Measurements from ENCODE around the gene TTC7B.

TTC7B gene

GRCh38 chr14:90791486-90791885 lies 24.7 kb downstream of the TTC7B start:
- TF ChIP-seq NFIC (IDR thresholded peaks at IDR 0.05): no peak
- TF ChIP-seq TAF1 (IDR thresholded peaks at IDR 0.05; ENCODE audit: low read depth): no peak
- no peak for TF ChIP-seq EP300 (IDR thresholded peaks at IDR 0.05; ENCODE audit: borderline replicate concordance)
- TF ChIP-seq YY1 (IDR thresholded peaks at IDR 0.05; ENCODE audit: low read depth): no peak
- no peak for TF ChIP-seq CEBPB (IDR thresholded peaks at IDR 0.05)
- TF ChIP-seq, protein P1, sequence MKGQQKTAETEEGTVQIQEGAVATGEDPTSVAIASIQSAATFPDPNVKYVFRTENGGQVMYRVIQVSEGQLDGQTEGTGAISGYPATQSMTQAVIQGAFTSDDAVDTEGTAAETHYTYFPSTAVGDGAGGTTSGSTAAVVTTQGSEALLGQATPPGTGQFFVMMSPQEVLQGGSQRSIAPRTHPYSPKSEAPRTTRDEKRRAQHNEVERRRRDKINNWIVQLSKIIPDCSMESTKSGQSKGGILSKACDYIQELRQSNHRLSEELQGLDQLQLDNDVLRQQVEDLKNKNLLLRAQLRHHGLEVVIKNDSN (IDR thresholded peaks at IDR 0.05): no peak
- TF ChIP-seq CREB1 (IDR thresholded peaks at IDR 0.05; ENCODE audit: low read depth): no peak
- no peak for TF ChIP-seq REST (IDR thresholded peaks at IDR 0.05; ENCODE audit: low read depth)
- TF ChIP-seq EGR1 (IDR thresholded peaks at IDR 0.05): no peak
- no peak for TF ChIP-seq RAD21 (IDR thresholded peaks at IDR 0.05; ENCODE audit: low read depth)
- no peak for TF ChIP-seq TEAD4 (IDR thresholded peaks at IDR 0.05)

- TF ChIP-seq EP300 (IDR thresholded peaks at IDR 0.05; ENCODE audit: borderline replicate concordance) (no peak), NFIC (IDR thresholded peaks at IDR 0.05) (no peak), YY1 (IDR thresholded peaks at IDR 0.05; ENCODE audit: low read depth) (no peak), TCF12 (IDR thresholded peaks at IDR 0.05; ENCODE audit: low read depth) (no peak), CEBPB (IDR thresholded peaks at IDR 0.05) (no peak)
- TF ChIP-seq, protein P2, sequence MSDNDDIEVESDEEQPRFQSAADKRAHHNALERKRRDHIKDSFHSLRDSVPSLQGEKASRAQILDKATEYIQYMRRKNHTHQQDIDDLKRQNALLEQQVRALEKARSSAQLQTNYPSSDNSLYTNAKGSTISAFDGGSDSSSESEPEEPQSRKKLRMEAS (IDR thresholded peaks at IDR 0.05): no peak
- TF ChIP-seq, protein P1 (IDR thresholded peaks at IDR 0.05): no peak
These were observed 28.2 kb downstream of the TTC7B start for GRCh38 chr14:90788031-90788430.

DNA sequence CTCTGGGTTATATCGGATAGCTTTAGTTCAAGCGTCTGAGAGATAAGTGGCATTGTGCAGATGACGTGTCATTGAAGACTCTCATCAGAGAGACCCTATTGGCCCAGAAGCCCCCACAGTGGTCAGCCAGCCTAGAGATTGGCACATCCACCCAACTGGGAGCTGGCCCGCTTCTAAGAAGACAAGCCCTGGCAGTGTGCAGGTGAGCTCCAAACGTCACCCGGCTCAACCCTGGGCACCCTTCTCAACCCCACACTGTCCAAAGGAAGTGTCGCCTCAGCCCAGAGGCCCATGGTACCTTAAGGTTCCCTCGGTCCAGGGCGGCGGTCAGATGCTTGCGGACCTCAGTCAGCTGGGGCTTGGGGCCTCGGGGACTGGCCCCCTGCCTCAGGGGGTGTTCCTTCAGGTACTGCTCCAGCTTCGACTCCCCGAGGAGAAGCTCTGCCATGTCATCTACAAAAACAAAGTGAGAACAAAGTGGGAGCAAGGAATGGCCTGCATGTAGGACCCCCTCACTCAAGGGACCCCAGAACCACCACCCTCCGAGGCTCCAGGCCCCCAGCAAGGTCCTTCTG lies 30.3 kb downstream of the TTC7B start:
- TF ChIP-seq TAF1 (IDR thresholded peaks at IDR 0.05; ENCODE audit: low read depth): no peak
- TF ChIP-seq FOXM1 (IDR thresholded peaks at IDR 0.05; ENCODE audit: borderline replicate concordance, low read depth): no peak
- no peak for TF ChIP-seq ZBTB7A (IDR thresholded peaks at IDR 0.05; ENCODE audit: low read depth)
- no peak for TF ChIP-seq NFIC (IDR thresholded peaks at IDR 0.05)
- no peak for TF ChIP-seq EGR1 (IDR thresholded peaks at IDR 0.05)
- TF ChIP-seq YY1 (IDR thresholded peaks at IDR 0.05; ENCODE audit: low read depth): no peak
- TF ChIP-seq, protein P2 (IDR thresholded peaks at IDR 0.05): no peak
- no peak for TF ChIP-seq CREB1 (IDR thresholded peaks at IDR 0.05; ENCODE audit: low read depth)
- TF ChIP-seq EP300 (IDR thresholded peaks at IDR 0.05; ENCODE audit: borderline replicate concordance): no peak
- TF ChIP-seq CEBPB (IDR thresholded peaks at IDR 0.05): no peak
- TF ChIP-seq RAD21 (IDR thresholded peaks at IDR 0.05; ENCODE audit: low read depth): no peak
- TF ChIP-seq REST (IDR thresholded peaks at IDR 0.05; ENCODE audit: low read depth): no peak
- TF ChIP-seq TCF12 (IDR thresholded peaks at IDR 0.05; ENCODE audit: low read depth): no peak
- TF ChIP-seq, protein P1 (IDR thresholded peaks at IDR 0.05): no peak
- no peak for TF ChIP-seq TEAD4 (IDR thresholded peaks at IDR 0.05)

- TF ChIP-seq NFIC (IDR thresholded peaks at IDR 0.05): no peak
- no peak for TF ChIP-seq EGR1 (IDR thresholded peaks at IDR 0.05)
These were observed 30.8 kb downstream of the TTC7B start for GRCh38 chr14:90785471-90785870.

DNA sequence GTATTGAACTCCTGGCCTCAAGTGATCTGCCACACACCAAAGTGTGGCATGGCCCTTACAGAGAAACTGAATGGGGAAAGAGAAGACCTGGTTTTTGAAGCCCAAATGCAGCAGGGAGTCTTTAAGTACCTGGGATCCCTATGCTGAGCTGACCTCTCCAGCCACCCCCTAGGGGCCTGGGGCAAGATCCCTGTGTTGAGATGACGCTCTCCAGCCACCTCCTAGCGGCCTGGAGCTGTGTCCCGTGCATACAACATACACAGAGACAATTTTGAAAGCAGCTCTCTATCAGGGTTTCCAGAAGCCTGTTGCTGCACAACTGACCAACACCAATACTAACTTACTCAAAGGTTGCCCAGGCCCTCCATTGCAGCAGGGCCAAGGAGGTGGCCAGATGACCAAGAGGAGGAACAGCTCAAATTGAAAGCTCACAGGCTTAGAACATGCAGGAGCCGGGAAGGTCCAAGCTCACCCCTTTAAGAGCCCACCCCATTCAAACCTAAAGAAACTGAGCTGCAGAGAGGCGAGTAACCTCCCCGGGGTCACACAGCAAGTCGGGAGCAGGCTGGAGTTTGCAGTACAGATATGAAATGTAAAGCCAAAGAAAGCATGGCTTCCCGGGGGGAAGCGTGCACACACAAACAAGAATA lies 31.5 kb downstream of the TTC7B start:
- TF ChIP-seq CEBPB (IDR thresholded peaks at IDR 0.05): no peak
- TF ChIP-seq RAD21 (IDR thresholded peaks at IDR 0.05; ENCODE audit: low read depth): no peak
- no peak for TF ChIP-seq EGR1 (IDR thresholded peaks at IDR 0.05)
- TF ChIP-seq, protein P1 (IDR thresholded peaks at IDR 0.05): no peak
- no peak for TF ChIP-seq FOXM1 (IDR thresholded peaks at IDR 0.05; ENCODE audit: borderline replicate concordance, low read depth)
